Activated naive CD8-positive, alpha-beta T cell treated with anti-CD3 and anti-CD28 coated beads, Interleukin-2, amount 10 ng/mL, durations not matched to agents 7 days and 5 days (primary cell): ENCODE results near the gene PLCH1. TPM values are rescaled to one million over a fixed set of nuclear protein-coding genes. Genes with fewer than 3 reads are reported as not detected.

Source experiments
- ATAC-seq: fragments of 150-1000 bp; cut with Tn5 transposase; one replicate; pipeline ENCODE4 v1.10.0; 2021; ENCODE audit warnings: low read depth, moderate library complexity
- POLR2A ChIA-PET: fragments of 350-600 bp; sonication (Branson Sonifier 250); formaldehyde crosslinking; loops from one replicate; lab custom pipeline; 2021; ENCODE audit warnings: antibody characterized with exemption; lab: Charles Lee
- DNase-seq: peaks from one replicate; pipeline ENCODE4 v3.0.0; 2021
- H3K27ac Mint-ChIP-seq: one replicate; pipeline ENCODE4 v1.8.0; 2022; ENCODE audit warnings: mild to moderate bottlenecking, mixed read lengths
- H3K27me3 Mint-ChIP-seq: one replicate; pipeline ENCODE4 v1.8.0; 2022; ENCODE audit warnings: mild to moderate bottlenecking, moderate library complexity, mixed read lengths
- H3K36me3 Mint-ChIP-seq: one replicate; pipeline ENCODE4 v1.8.0; 2021; ENCODE audit warnings: mild to moderate bottlenecking, mixed read lengths
- H3K4me1 Mint-ChIP-seq: one replicate; pipeline ENCODE4 v1.8.0; 2021; ENCODE audit warnings: mixed read lengths
- H3K4me3 Mint-ChIP-seq: one replicate; pipeline ENCODE4 v1.8.0; 2022; ENCODE audit warnings: mild to moderate bottlenecking, moderate library complexity, mixed read lengths
- H3K9me3 Mint-ChIP-seq: one replicate; pipeline ENCODE4 v1.8.0; 2021; ENCODE audit warnings: mixed read lengths
- total RNA-seq, 2 experiments: library from RNA; stranded (reverse); gene quantifications; one replicate each; pipeline ENCODE4 v1.2.3, GENCODE V29; 2021

PLCH1 gene
- total RNA-seq, 2 experiments from 2014 or later, result 3.8 to 5.1 TPM

DNA sequence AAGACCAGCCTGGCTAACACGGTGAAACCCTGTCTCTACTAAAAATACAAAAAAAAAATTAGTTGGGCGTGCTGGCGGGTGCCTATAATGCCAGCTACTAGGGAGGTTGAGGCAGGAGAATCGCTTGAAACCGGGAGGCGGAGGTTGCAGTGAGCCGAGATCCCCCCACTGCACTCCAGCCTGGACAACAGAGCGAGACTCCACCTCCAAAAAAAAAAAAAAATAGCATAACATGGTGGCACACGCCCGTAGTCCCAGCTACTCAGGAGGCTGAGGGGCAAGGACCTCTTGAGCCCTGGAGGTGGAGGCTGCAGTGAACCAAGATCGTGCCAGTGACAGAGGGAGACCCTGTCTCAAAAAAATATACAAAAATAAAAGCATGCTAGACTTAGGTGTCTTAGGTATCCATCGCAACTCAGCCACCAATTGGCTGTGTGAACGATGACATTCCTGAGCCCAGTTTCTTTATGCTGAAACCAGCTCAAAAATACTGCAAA lies 6.2 kb downstream of the PLCH1 start:
- POLR2A ChIA-PET, result no interaction called here
- no peak for ATAC-seq
- H3K4me3 Mint-ChIP-seq, result no peak overlapping the region
- no peaks in the 10 kb centered on the region for H3K36me3 Mint-ChIP-seq
- H3K9me3 Mint-ChIP-seq, result no peaks in the 10 kb centered on the region
- H3K4me1 Mint-ChIP-seq, result peaks cover 1% of the 10 kb centered on the region
- H3K27me3 Mint-ChIP-seq, result peaks cover 41% of the 10 kb centered on the region
- no peak overlapping the region for H3K27ac Mint-ChIP-seq
- no peak for DNase-seq

- POLR2A ChIA-PET, result no interaction called here
These were observed 6.9 kb downstream of the PLCH1 start for GRCh38 chr3:155737844-155738460.

GRCh38 chr3:155736381-155736780 lies 8.5 kb downstream of the PLCH1 start:
- no peak overlapping the region for H3K4me3 Mint-ChIP-seq
- no peaks in the 10 kb centered on the region for H3K9me3 Mint-ChIP-seq
- no peak for ATAC-seq
- no peak for DNase-seq
- no peaks in the 10 kb centered on the region for H3K36me3 Mint-ChIP-seq
- H3K27ac Mint-ChIP-seq, result no peak overlapping the region
- POLR2A ChIA-PET, result no interaction called here
- peaks cover 32% of the 10 kb centered on the region for H3K27me3 Mint-ChIP-seq
- no peaks in the 10 kb centered on the region for H3K4me1 Mint-ChIP-seq

More at GRCh38 chr3:155737844-155738460, 6.9 kb downstream of the PLCH1 start:
- no peak for ATAC-seq
- Mint-ChIP-seq H3K27me3 (peaks cover 42% of the 10 kb centered on the region), H3K27ac (no peak overlapping the region), H3K4me3 (no peak overlapping the region), H3K4me1 (no peaks in the 10 kb centered on the region), H3K9me3 (no peaks in the 10 kb centered on the region), H3K36me3 (no peaks in the 10 kb centered on the region)
- no peak for DNase-seq

GRCh38 chr3:155730843-155731242 lies 14.0 kb downstream of the PLCH1 start:
- ATAC-seq, result no peak
- no peaks in the 10 kb centered on the region for H3K36me3 Mint-ChIP-seq
- H3K9me3 Mint-ChIP-seq, result no peaks in the 10 kb centered on the region
- no peak overlapping the region for H3K4me3 Mint-ChIP-seq
- no peak overlapping the region for H3K27ac Mint-ChIP-seq
- POLR2A ChIA-PET, result no interaction called here
- no peak for DNase-seq
- no peaks in the 10 kb centered on the region for H3K4me1 Mint-ChIP-seq
- H3K27me3 Mint-ChIP-seq, result peaks cover 12% of the 10 kb centered on the region

DNA sequence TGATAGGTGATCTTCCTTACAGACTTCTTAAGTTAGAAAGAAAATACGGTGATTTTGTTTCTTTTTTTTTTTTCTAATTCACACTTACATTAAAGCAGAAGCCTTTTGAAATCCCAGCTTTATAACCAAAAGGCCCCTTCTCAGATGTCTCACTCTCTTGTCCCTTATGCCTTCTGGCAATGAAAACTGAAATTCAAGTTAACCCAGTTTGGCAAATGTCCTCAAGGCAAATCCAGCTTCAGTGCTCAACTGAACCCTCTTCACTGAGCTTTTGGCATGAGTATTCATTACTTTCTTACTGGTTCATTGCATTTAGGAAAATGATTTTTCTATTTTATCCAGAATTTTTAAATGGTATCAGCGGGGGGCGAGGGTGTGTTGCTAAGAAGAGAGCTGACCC lies 17.0 kb downstream of the PLCH1 start:
- peaks cover 11% of the 10 kb centered on the region for H3K27me3 Mint-ChIP-seq
- no peaks in the 10 kb centered on the region for H3K36me3 Mint-ChIP-seq
- H3K4me1 Mint-ChIP-seq, result no peaks in the 10 kb centered on the region
- H3K4me3 Mint-ChIP-seq, result no peak overlapping the region
- no peaks in the 10 kb centered on the region for H3K9me3 Mint-ChIP-seq
- DNase-seq (no peak), ATAC-seq (no peak)
- H3K27ac Mint-ChIP-seq, result no peak overlapping the region
- POLR2A ChIA-PET, result no interaction called here

GRCh38 chr3:155714295-155714718 lies 30.6 kb downstream of the PLCH1 start:
- Mint-ChIP-seq H3K27ac (no peak overlapping the region), H3K4me3 (no peak overlapping the region), H3K4me1 (no peaks in the 10 kb centered on the region), H3K9me3 (peaks cover 2% of the 10 kb centered on the region), H3K27me3 (peaks cover 2% of the 10 kb centered on the region), H3K36me3 (peaks cover 4% of the 10 kb centered on the region)
- no peak for ATAC-seq
- POLR2A ChIA-PET, result no interaction called here
- no peak for DNase-seq

DNA sequence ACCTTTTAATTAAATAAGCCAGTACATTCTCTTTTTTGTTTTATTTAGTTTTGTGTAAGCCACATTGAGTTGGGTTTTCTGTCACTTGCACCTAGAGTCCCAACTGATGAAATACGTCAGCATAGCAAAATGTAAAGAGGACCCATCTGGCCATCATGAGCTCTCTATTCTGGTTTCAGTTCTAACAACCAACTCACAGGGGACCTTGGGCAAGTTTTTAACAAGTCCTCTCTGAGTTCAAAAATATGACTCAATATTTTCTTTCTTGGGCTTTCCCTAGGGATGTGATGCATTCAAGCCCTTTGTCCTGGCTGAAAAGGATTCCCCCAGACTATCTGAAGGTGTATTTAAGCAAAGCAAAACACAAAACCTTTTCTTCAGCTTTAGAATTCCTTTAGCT lies 32.9 kb downstream of the PLCH1 start:
- no peak for ATAC-seq
- Mint-ChIP-seq H3K9me3 (no peaks in the 10 kb centered on the region), H3K27ac (no peak overlapping the region)

GRCh38 chr3:155704771-155705559 lies 39.9 kb downstream of the PLCH1 start:
- Mint-ChIP-seq H3K4me1 (no peaks in the 10 kb centered on the region), H3K27me3 (peaks cover 5% of the 10 kb centered on the region), H3K27ac (no peak overlapping the region), H3K36me3 (no peaks in the 10 kb centered on the region), H3K4me3 (no peak overlapping the region), H3K9me3 (no peaks in the 10 kb centered on the region)
- no peak for DNase-seq
- ATAC-seq, result no peak
- POLR2A ChIA-PET, result no interaction called here

More for the DNA sequence above, 32.9 kb downstream of the PLCH1 start:
- POLR2A ChIA-PET, result no interaction called here
- no peak for DNase-seq
- peaks cover 4% of the 10 kb centered on the region for H3K36me3 Mint-ChIP-seq
- no peak overlapping the region for H3K4me3 Mint-ChIP-seq
- peaks cover 2% of the 10 kb centered on the region for H3K27me3 Mint-ChIP-seq
- H3K4me1 Mint-ChIP-seq, result no peaks in the 10 kb centered on the region

DNA sequence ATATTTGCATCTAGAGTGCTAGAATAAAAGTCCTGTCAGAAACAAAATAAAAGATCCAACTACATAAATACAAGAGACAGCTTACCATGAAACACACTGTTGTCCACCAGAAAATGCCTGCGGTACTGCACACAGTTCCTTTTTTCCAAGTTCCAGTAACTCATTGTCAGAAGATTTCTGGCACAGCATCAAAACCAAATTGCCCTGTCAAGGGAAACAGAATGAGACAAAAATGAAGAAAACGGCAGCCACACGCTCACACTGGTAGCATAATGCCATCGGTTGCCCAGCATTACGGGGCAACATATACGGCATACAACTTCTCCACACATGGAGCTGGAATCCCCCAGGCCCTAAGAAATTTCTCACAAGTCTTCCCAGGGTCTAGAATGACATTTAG lies 40.8 kb downstream of the PLCH1 start:
- POLR2A ChIA-PET, result no interaction called here
- H3K9me3 Mint-ChIP-seq, result no peaks in the 10 kb centered on the region
- ATAC-seq, result no peak

GRCh38 chr3:155702745-155703591 lies 41.9 kb downstream of the PLCH1 start:
- Mint-ChIP-seq H3K27me3 (peaks cover 5% of the 10 kb centered on the region), H3K27ac (no peak overlapping the region), H3K4me3 (no peak overlapping the region), H3K4me1 (no peaks in the 10 kb centered on the region), H3K36me3 (no peaks in the 10 kb centered on the region), H3K9me3 (no peaks in the 10 kb centered on the region)
- POLR2A ChIA-PET, result no interaction called here
- no peak for DNase-seq
- no peak for ATAC-seq

More for the DNA sequence above, 40.8 kb downstream of the PLCH1 start:
- Mint-ChIP-seq H3K4me1 (no peaks in the 10 kb centered on the region), H3K27ac (no peak overlapping the region), H3K27me3 (peaks cover 5% of the 10 kb centered on the region), H3K4me3 (no peak overlapping the region), H3K36me3 (no peaks in the 10 kb centered on the region)
- no peak for DNase-seq

DNA sequence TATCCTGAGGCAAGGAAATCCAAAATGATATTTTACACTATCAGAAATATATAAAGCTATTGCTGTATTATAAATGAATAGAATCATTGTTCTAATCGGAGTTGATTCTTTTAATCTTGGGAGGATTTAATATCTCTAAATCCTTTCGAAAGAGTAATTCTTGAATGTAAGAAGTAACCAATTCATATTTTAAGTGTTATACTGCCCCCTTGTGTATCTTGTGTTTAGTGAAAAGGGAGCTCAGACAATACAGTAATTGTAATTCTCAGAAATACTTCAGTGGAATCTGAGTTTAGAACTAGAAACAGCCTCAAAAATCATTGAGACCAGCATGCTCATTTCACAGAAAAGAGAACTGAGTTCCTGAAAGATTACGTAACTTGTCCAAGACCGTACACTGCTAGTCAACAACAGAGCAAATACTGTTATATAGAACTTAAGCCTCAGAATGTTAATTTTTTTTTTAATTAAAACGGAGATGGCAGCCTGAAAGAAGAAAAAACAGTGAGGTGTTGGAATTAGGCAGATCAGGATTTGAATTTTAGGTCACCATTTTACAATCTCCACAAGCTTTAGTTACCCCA lies 42.9 kb downstream of the PLCH1 start:
- Mint-ChIP-seq H3K4me1 (no peaks in the 10 kb centered on the region), H3K9me3 (no peaks in the 10 kb centered on the region), H3K4me3 (no peak overlapping the region), H3K36me3 (no peaks in the 10 kb centered on the region), H3K27me3 (peaks cover 7% of the 10 kb centered on the region), H3K27ac (no peak overlapping the region)
- ATAC-seq (no peak), DNase-seq (no peak)
- POLR2A ChIA-PET, result no interaction called here

DNA sequence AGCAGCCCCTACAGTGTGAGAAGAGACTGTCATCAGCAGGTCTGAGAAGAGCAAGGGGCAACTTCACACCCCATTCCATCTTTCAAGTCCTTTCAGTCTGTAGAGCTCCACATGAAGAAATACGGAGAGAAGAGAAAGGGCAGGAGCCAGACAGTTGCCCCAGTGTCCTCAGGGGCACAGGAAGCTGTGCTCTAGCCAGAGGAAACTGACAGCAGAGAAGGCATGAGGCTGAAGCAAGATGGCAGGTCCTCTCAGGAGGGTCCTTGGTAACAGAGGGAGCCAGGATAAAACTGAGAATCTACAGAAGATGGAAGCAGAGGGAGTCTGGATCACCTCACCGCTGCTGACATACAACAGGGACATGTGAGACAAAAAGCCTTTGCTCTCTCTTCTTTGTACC lies 47.3 kb downstream of the PLCH1 start:
- POLR2A ChIA-PET, result no interaction called here
- peaks cover 4% of the 10 kb centered on the region for H3K27me3 Mint-ChIP-seq
- no peaks in the 10 kb centered on the region for H3K9me3 Mint-ChIP-seq
- H3K36me3 Mint-ChIP-seq, result no peaks in the 10 kb centered on the region
- no peak overlapping the region for H3K27ac Mint-ChIP-seq
- no peak for DNase-seq
- no peaks in the 10 kb centered on the region for H3K4me1 Mint-ChIP-seq
- ATAC-seq, result no peak
- no peak overlapping the region for H3K4me3 Mint-ChIP-seq

- H3K4me3 Mint-ChIP-seq, result no peak overlapping the region
- ATAC-seq, result no peak
- no peaks in the 10 kb centered on the region for H3K9me3 Mint-ChIP-seq
- no peaks in the 10 kb centered on the region for H3K36me3 Mint-ChIP-seq
- peaks cover 5% of the 10 kb centered on the region for H3K27me3 Mint-ChIP-seq
- POLR2A ChIA-PET, result no interaction called here
- no peak overlapping the region for H3K27ac Mint-ChIP-seq
- H3K4me1 Mint-ChIP-seq, result no peaks in the 10 kb centered on the region
- DNase-seq, result no peak
These were observed 54.0 kb downstream of the PLCH1 start for GRCh38 chr3:155690921-155691320.
